Esophagus muscularis mucosa (tissue), 4 donors: Measurements from ENCODE around the gene ABCC9. TPM values are rescaled to one million over a fixed set of nuclear protein-coding genes. Genes with fewer than 3 reads are reported as not detected.

Experiments
- DNase-seq: peaks from one replicate; pipeline ENCODE4 v3.0.0-alpha.2; 2017; ENCODE audit errors: extremely low spot score
- H3K27ac ChIP-seq, 4 donors: fragments of 200-600 bp; sonication (generic); replicated peaks in 1 of 4; 1 replicate in 3 of 4; 2 replicates in 1 of 4; pipeline ENCODE4 v1.5.1; 2016 to 2019; ENCODE audit warnings: mild to moderate bottlenecking in 1 of 4
- H3K27me3 ChIP-seq, 4 donors: fragments of 200-600 bp; sonication (generic); one replicate each; pipeline versions ENCODE4 v1.5.1 to v1.6.0; 2016 to 2019
- H3K36me3 ChIP-seq, 4 donors: fragments of 200-600 bp; sonication (generic); one replicate each; pipeline ENCODE4 v1.5.1; 2016 to 2019
- H3K4me1 ChIP-seq, 4 donors: fragments of 200-600 bp; sonication (generic); one replicate each; pipeline ENCODE4 v1.5.1; 2016 to 2019
- H3K4me3 ChIP-seq, 4 donors: fragments of 200-600 bp; sonication (generic); 1 replicate in 2 of 4; 2 replicates in 2 of 4; pipeline ENCODE4 v1.5.1; 2016 to 2019; ENCODE audit warnings: mild to moderate bottlenecking in 4 of 4, moderate library complexity in 1 of 4
- H3K9me3 ChIP-seq, 4 donors: fragments of 200-600 bp; sonication (generic); 1 replicate in 3 of 4; 2 replicates in 1 of 4; pipeline ENCODE4 v1.5.1; 2016 to 2019
- EP300 ChIP-seq: sonication (generic); formaldehyde crosslinking; IDR thresholded peaks from one replicate; pipeline ENCODE4 v1.6.1; 2017; ENCODE audit warnings: antibody characterized with exemption
- POLR2A ChIP-seq: fragments of 450-650 bp; IDR thresholded peaks from one replicate; pipeline ENCODE4 v1.6.1; 2017; ENCODE audit warnings: antibody characterized with exemption, moderate library complexity, mild to moderate bottlenecking, low read depth
- POLR2AphosphoS5 ChIP-seq, 2 donors: sonication (generic); formaldehyde crosslinking; IDR thresholded peaks; one replicate each; pipeline ENCODE4 v1.6.1; 2017; ENCODE audit warnings: antibody characterized with exemption in 2 of 2
- WGBS: methylation state at CpG from one replicate; pipeline ENCODE4 v1.1.5; 2018; 5-methylcytosine and 5-hydroxymethylcytosine counted together
- intact Hi-C: fragments of 100-400 bp; cut with DNase I; formaldehyde crosslinking; loops from one replicate; pipeline ENCODE4 v1.15.1; 2023
- total RNA-seq, 4 donors: library from RNA; depleted of rRNA; stranded (reverse); fragments of >200 nt; gene quantifications; one replicate each; pipeline versions ENCODE4 v1.1.0 to v1.2.1, GENCODE V29; 2016
- TF ChIP-seq, protein P1 (sequence below), 3 experiments: fragments of 200-600 bp in 2 of 3; fragments of 450-650 bp in 1 of 3; sonication (generic) in 2 of 3; IDR thresholded peaks; one replicate each; pipeline ENCODE4 v1.5.1; 2017 to 2019; ENCODE audit warnings: antibody characterized with exemption in 3 of 3, mild to moderate bottlenecking in 2 of 3, moderate library complexity in 1 of 3

ABCC9 gene
- total RNA-seq, 4 donors from 2014 or later = 44.1 to 58.6 (median 50.9) TPM

DNA sequence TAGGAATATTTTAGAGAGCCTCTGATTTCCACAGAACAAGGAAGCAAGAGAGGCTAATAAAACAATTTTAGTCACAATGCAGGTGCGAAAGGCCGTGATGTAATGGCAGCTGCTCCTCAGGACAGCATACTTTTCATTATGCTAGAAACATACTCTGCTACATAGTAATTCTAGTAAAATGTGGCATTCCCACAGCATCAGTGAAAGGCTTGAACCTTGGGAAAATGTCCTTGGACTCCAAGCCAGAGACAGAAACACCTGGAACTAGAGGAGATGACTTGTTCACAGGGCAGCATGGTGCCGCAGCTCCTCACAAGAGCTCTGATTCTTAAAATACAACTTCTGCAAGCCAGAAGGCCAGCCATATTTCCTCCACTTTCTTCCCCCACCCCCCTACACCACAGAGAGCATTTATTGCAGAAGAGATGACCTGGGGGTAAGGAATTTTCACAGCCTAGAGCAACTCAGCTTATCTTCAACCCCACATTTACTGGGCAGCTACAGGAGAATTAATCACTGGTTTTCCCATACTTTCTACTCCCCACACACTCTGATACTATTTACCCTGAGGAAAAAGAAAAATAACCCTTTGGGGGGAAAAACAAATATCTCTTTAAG lies 15.8 kb downstream of the ABCC9 start:
- Histone ChIP-seq H3K4me1 (no peaks in the 10 kb centered on the region), H3K27ac (no peak overlapping the region), H3K36me3 (peaks cover 0 to 38% (median 10%) of the 10 kb centered on the region in 4 donors), H3K27me3 (no peaks in the 10 kb centered on the region), H3K4me3 (no peak overlapping the region), H3K9me3 (no peaks in the 10 kb centered on the region)
- TF ChIP-seq, protein P1, sequence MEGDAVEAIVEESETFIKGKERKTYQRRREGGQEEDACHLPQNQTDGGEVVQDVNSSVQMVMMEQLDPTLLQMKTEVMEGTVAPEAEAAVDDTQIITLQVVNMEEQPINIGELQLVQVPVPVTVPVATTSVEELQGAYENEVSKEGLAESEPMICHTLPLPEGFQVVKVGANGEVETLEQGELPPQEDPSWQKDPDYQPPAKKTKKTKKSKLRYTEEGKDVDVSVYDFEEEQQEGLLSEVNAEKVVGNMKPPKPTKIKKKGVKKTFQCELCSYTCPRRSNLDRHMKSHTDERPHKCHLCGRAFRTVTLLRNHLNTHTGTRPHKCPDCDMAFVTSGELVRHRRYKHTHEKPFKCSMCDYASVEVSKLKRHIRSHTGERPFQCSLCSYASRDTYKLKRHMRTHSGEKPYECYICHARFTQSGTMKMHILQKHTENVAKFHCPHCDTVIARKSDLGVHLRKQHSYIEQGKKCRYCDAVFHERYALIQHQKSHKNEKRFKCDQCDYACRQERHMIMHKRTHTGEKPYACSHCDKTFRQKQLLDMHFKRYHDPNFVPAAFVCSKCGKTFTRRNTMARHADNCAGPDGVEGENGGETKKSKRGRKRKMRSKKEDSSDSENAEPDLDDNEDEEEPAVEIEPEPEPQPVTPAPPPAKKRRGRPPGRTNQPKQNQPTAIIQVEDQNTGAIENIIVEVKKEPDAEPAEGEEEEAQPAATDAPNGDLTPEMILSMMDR (IDR thresholded peaks at IDR 0.05) = no peak
- TF ChIP-seq POLR2AphosphoS5 (IDR thresholded peaks at IDR 0.05) (no peak), EP300 (no peak), POLR2A (no peak)
- WGBS = 93% methylated on average over 3 of the region's 3 CpGs
- intact Hi-C loops = no loop called here
- no peak for DNase-seq

DNA sequence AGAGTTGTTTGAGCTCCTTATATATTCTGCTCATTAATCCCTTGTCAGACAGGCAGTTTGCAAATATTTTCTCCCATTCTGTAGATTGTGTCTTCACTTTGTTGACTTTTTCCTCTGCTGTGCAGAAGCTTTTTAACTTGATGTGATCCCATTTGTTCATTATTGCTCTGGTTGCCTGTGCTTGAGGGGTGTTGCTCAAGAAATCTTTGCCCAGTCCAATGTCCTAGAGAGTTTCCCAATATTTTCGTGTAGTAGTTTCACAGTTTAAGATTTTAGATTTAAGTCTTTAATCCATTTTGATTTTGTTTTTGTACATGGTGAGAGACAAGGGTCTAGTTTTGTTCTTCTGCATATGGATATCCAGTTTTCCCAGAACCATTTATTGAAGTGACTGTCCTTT lies 19.8 kb downstream of the ABCC9 start:
- Histone ChIP-seq H3K27ac (no peak overlapping the region), H3K4me3 (no peak overlapping the region), H3K4me1 (no peaks in the 10 kb centered on the region), H3K36me3 (peaks cover 0 to 27% (median 8%) of the 10 kb centered on the region in 4 donors), H3K27me3 (no peaks in the 10 kb centered on the region), H3K9me3 (no peaks in the 10 kb centered on the region)
- intact Hi-C loops = no loop called here
- 81% methylated on average over 1 of the region's 1 CpG for WGBS
- TF ChIP-seq EP300 (no peak), POLR2A (no peak), POLR2AphosphoS5 (IDR thresholded peaks at IDR 0.05) (no peak)
- TF ChIP-seq, protein P1 (IDR thresholded peaks at IDR 0.05) = no peak
- no peak for DNase-seq

DNA sequence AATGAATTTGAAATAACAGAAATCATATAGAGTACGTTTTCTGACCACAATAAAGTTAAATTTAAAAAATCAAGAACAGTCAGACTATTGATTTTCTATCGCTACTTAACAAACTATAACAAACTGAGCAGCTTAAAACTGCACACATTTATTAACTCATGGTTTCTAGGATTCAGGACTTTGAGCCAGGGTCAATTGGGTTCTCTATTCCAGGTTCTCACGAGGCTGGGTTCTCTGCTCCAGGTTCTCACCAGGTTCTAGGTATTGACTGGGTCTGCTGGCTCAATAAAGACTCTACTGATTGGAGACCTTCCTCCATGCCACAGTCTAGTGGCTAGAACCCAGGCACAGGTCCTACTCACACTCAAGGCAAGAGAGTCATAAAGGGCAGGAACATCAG lies 22.8 kb downstream of the ABCC9 start:
- no peak for DNase-seq
- H3K4me3 ChIP-seq = no peak overlapping the region
- H3K27me3 ChIP-seq = no peaks in the 10 kb centered on the region
- intact Hi-C loops = no loop called here
- WGBS = 86% methylated on average over 3 of the region's 3 CpGs
- peaks cover 0 to 5% (median 1%) of the 10 kb centered on the region in 4 donors for H3K36me3 ChIP-seq
- H3K27ac ChIP-seq = no peak overlapping the region
- no peaks in the 10 kb centered on the region for H3K9me3 ChIP-seq
- TF ChIP-seq POLR2A (no peak), POLR2AphosphoS5 (IDR thresholded peaks at IDR 0.05) (no peak), EP300 (no peak)
- TF ChIP-seq, protein P1 (IDR thresholded peaks at IDR 0.05) = no peak
- peaks cover 0 to 7% (median 0%) of the 10 kb centered on the region in 4 donors for H3K4me1 ChIP-seq

DNA sequence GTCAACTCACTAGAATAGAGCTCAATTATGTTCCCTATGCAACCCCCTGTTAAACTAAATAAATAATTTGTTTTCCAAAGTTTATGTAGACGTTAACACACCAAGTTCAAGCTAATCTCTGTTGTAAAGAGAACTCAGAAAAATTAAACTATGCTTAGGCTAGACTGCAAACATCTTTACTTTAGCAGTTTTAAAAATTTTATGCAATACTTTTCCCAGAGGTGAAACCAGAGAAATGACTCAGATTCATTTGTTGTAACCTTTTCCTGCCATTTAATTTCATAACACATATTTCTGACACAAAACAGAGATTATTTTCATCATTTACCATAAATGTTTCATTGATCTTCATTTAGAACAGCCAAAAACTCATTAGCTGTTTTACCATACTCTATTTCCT lies 27.4 kb downstream of the ABCC9 start:
- H3K9me3 ChIP-seq = no peaks in the 10 kb centered on the region
- 71% methylated on average over 1 of the region's 1 CpG for WGBS
- no peaks in the 10 kb centered on the region for H3K36me3 ChIP-seq
- H3K27ac ChIP-seq = no peak overlapping the region
- intact Hi-C loops = no loop called here
- H3K4me3 ChIP-seq = no peak overlapping the region
- TF ChIP-seq POLR2AphosphoS5 (IDR thresholded peaks at IDR 0.05) = no peak
- TF ChIP-seq, protein P1 (IDR thresholded peaks at IDR 0.05) = no peak
- TF ChIP-seq POLR2A = no peak
- no peak for TF ChIP-seq EP300
- peaks cover 0 to 7% (median 0%) of the 10 kb centered on the region in 4 donors for H3K4me1 ChIP-seq
- H3K27me3 ChIP-seq = no peaks in the 10 kb centered on the region
- DNase-seq = no peak

DNA sequence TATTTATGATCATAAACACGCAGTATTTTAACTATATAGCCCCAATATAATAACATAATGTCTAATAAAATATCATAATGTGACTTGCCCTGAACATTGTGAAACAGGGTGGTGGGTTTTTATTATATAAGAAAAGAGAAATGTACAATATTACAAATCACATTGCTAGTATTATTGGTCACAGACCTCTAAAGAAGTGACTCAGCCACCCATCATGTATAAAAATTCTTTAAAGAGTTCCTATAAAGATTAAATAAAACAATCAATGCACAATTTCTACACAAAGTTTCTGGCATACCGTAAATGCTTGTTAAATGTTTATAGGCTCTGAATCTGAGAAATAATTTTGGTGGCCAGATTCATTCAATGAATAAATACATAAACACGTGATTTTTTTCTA lies 28.9 kb downstream of the ABCC9 start:
- H3K4me3 ChIP-seq = no peak overlapping the region
- H3K9me3 ChIP-seq = no peaks in the 10 kb centered on the region
- WGBS = 91% methylated on average over 3 of the region's 3 CpGs
- TF ChIP-seq POLR2A (no peak), EP300 (no peak), POLR2AphosphoS5 (IDR thresholded peaks at IDR 0.05) (no peak)
- TF ChIP-seq, protein P1 (IDR thresholded peaks at IDR 0.05) = no peak
- peaks cover 0 to 7% (median 0%) of the 10 kb centered on the region in 4 donors for H3K4me1 ChIP-seq
- H3K27ac ChIP-seq = no peak overlapping the region
- H3K27me3 ChIP-seq = no peaks in the 10 kb centered on the region
- DNase-seq = no peak
- H3K36me3 ChIP-seq = peaks cover 3 to 12% (median 9%) of the 10 kb centered on the region in 4 donors
- intact Hi-C loops = no loop called here
